ENCODE results near the gene RNASEH2B.

Gene RNASEH2B

GRCh38 chr13:50892210-50892944 lies 17.2 kb upstream of the RNASEH2B start:
- no peaks in the 10 kb centered on the region for H3K27me3 ChIP-seq (ENCODE audit: control insufficient read depth, low read length)
- peak overlapping the region; percentile 95 for H3K27ac ChIP-seq (ENCODE audit: low read depth, low read length)
- TF ChIP-seq CTCF (IDR thresholded peaks at IDR 0.05; ENCODE audit: low read depth, low read length, poor library complexity, severe bottlenecking) (no peak), EZH2phosphoT487 (IDR thresholded peaks at IDR 0.05; ENCODE audit: borderline replicate concordance, low read length) (no peak)
- H3K4me1 ChIP-seq (ENCODE audit: control insufficient read depth, low read length): peaks cover 83% of the 10 kb centered on the region
- peak overlapping the region; percentile 83 for H3K4me2 ChIP-seq (ENCODE audit: low read length)
- H4K20me1 ChIP-seq (ENCODE audit: control insufficient read depth, insufficient read depth, low read depth, low read length): no peaks in the 10 kb centered on the region
- peaks cover 10% of the 10 kb centered on the region for H3K36me3 ChIP-seq (ENCODE audit: control insufficient read depth, low read length)
- peak overlapping the region; percentile 58 for H3K4me3 ChIP-seq (ENCODE audit: low read length)
- peaks cover 30% of the 10 kb centered on the region for H3F3A ChIP-seq (ENCODE audit: control insufficient read depth, insufficient read depth)
- no peaks in the 10 kb centered on the region for H3K9me3 ChIP-seq (ENCODE audit: control insufficient read depth, insufficient read depth, low read length)
- no peaks in the 10 kb centered on the region for H3K9me2 ChIP-seq (replicated peaks; ENCODE audit: control insufficient read depth, low read length)
- no peaks in the 10 kb centered on the region for H3K79me2 ChIP-seq (ENCODE audit: control insufficient read depth, low read length)

- Histone ChIP-seq H3K4me3 (ENCODE audit: low read length) (peak overlapping the region; percentile 61), H3K9me3 (ENCODE audit: control insufficient read depth, insufficient read depth, low read length) (no peaks in the 10 kb centered on the region), H3K4me2 (ENCODE audit: low read length) (peak overlapping the region; percentile 83), H3K79me2 (ENCODE audit: control insufficient read depth, low read length) (no peaks in the 10 kb centered on the region), H3K27ac (ENCODE audit: low read depth, low read length) (peak overlapping the region; percentile 95), H4K20me1 (ENCODE audit: control insufficient read depth, insufficient read depth, low read depth, low read length) (no peaks in the 10 kb centered on the region), H3K36me3 (ENCODE audit: control insufficient read depth, low read length) (peaks cover 10% of the 10 kb centered on the region), H3K27me3 (ENCODE audit: control insufficient read depth, low read length) (no peaks in the 10 kb centered on the region), H3F3A (ENCODE audit: control insufficient read depth, insufficient read depth) (peaks cover 34% of the 10 kb centered on the region), H3K4me1 (ENCODE audit: control insufficient read depth, low read length) (peaks cover 90% of the 10 kb centered on the region), H3K9me2 (replicated peaks; ENCODE audit: control insufficient read depth, low read length) (no peaks in the 10 kb centered on the region)
- TF ChIP-seq EZH2phosphoT487 (IDR thresholded peaks at IDR 0.05; ENCODE audit: borderline replicate concordance, low read length): no peak
- no peak for TF ChIP-seq CTCF (IDR thresholded peaks at IDR 0.05; ENCODE audit: low read depth, low read length, poor library complexity, severe bottlenecking)
These were observed 16.3 kb upstream of the RNASEH2B start for GRCh38 chr13:50893211-50893852.

GRCh38 chr13:50894012-50894411 lies 15.6 kb upstream of the RNASEH2B start:
- Histone ChIP-seq H4K20me1 (ENCODE audit: control insufficient read depth, insufficient read depth, low read depth, low read length) (no peaks in the 10 kb centered on the region), H3K4me2 (ENCODE audit: low read length) (peak overlapping the region; percentile 83), H3K4me3 (ENCODE audit: low read length) (peak overlapping the region; percentile 61), H3K79me2 (ENCODE audit: control insufficient read depth, low read length) (no peaks in the 10 kb centered on the region), H3K9me3 (ENCODE audit: control insufficient read depth, insufficient read depth, low read length) (no peaks in the 10 kb centered on the region), H3K27me3 (ENCODE audit: control insufficient read depth, low read length) (no peaks in the 10 kb centered on the region), H3K27ac (ENCODE audit: low read depth, low read length) (peak overlapping the region; percentile 95), H3K36me3 (ENCODE audit: control insufficient read depth, low read length) (peaks cover 10% of the 10 kb centered on the region), H3K4me1 (ENCODE audit: control insufficient read depth, low read length) (peaks cover 96% of the 10 kb centered on the region), H3K9me2 (replicated peaks; ENCODE audit: control insufficient read depth, low read length) (no peaks in the 10 kb centered on the region), H3F3A (ENCODE audit: control insufficient read depth, insufficient read depth) (peaks cover 34% of the 10 kb centered on the region)
- no peak for TF ChIP-seq EZH2phosphoT487 (IDR thresholded peaks at IDR 0.05; ENCODE audit: borderline replicate concordance, low read length)

GRCh38 chr13:50894504-50894903 lies 15.1 kb upstream of the RNASEH2B start:
- H3K27ac ChIP-seq (ENCODE audit: low read depth, low read length): peak overlapping the region; percentile 95
- peaks cover 97% of the 10 kb centered on the region for H3K4me1 ChIP-seq (ENCODE audit: control insufficient read depth, low read length)
- TF ChIP-seq CTCF (IDR thresholded peaks at IDR 0.05; ENCODE audit: low read depth, low read length, poor library complexity, severe bottlenecking): no peak
- TF ChIP-seq EZH2phosphoT487 (IDR thresholded peaks at IDR 0.05; ENCODE audit: borderline replicate concordance, low read length): no peak
- H3F3A ChIP-seq (ENCODE audit: control insufficient read depth, insufficient read depth): peaks cover 34% of the 10 kb centered on the region
- peaks cover 10% of the 10 kb centered on the region for H3K36me3 ChIP-seq (ENCODE audit: control insufficient read depth, low read length)
- H3K9me3 ChIP-seq (ENCODE audit: control insufficient read depth, insufficient read depth, low read length): no peaks in the 10 kb centered on the region
- peak overlapping the region; percentile 61 for H3K4me3 ChIP-seq (ENCODE audit: low read length)
- no peaks in the 10 kb centered on the region for H3K9me2 ChIP-seq (replicated peaks; ENCODE audit: control insufficient read depth, low read length)
- H3K4me2 ChIP-seq (ENCODE audit: low read length): peak overlapping the region; percentile 83
- no peaks in the 10 kb centered on the region for H3K27me3 ChIP-seq (ENCODE audit: control insufficient read depth, low read length)
- H3K79me2 ChIP-seq (ENCODE audit: control insufficient read depth, low read length): no peaks in the 10 kb centered on the region
- no peaks in the 10 kb centered on the region for H4K20me1 ChIP-seq (ENCODE audit: control insufficient read depth, insufficient read depth, low read depth, low read length)
